Peyer's patch (tissue), 4 donors: ENCODE measurements around the gene PCED1B.

ENCODE experiments used
- POLR2A ChIP-seq, 2 donors: fragments of 450-650 bp; IDR thresholded peaks; one replicate each; pipeline ENCODE4 v1.5.1; 2017; ENCODE audit warnings: antibody characterized with exemption in 2 of 2, mild to moderate bottlenecking in 2 of 2, moderate library complexity in 2 of 2
- TF ChIP-seq, protein P1 (sequence below), 6 experiments: fragments of 450-650 bp in 4 of 6; fragments of 200-600 bp in 2 of 6; sonication (generic) in 1 of 6; IDR thresholded peaks; one replicate each; pipeline ENCODE4 v1.5.1; 2017 to 2019; ENCODE audit warnings: antibody characterized with exemption in 6 of 6, mild to moderate bottlenecking in 3 of 6, moderate library complexity in 1 of 6

GRCh38 chr12:47029903-47030302, 49.5 kb upstream of the PCED1B start:
- TF ChIP-seq, protein P1, sequence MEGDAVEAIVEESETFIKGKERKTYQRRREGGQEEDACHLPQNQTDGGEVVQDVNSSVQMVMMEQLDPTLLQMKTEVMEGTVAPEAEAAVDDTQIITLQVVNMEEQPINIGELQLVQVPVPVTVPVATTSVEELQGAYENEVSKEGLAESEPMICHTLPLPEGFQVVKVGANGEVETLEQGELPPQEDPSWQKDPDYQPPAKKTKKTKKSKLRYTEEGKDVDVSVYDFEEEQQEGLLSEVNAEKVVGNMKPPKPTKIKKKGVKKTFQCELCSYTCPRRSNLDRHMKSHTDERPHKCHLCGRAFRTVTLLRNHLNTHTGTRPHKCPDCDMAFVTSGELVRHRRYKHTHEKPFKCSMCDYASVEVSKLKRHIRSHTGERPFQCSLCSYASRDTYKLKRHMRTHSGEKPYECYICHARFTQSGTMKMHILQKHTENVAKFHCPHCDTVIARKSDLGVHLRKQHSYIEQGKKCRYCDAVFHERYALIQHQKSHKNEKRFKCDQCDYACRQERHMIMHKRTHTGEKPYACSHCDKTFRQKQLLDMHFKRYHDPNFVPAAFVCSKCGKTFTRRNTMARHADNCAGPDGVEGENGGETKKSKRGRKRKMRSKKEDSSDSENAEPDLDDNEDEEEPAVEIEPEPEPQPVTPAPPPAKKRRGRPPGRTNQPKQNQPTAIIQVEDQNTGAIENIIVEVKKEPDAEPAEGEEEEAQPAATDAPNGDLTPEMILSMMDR (IDR thresholded peaks at IDR 0.05), result no peak
- TF ChIP-seq POLR2A (IDR thresholded peaks at IDR 0.05), result no peak
